Upper lobe of left lung (tissue), 6 donors: ENCODE measurements around the gene IDS. TPM values are rescaled to one million over a fixed set of nuclear protein-coding genes. Genes with fewer than 3 reads are reported as not detected.
"Not testable (repeated sequence)": the region's sequence is repeated elsewhere in the genome, so short reads cannot be mapped to it uniquely, and the experiment has no call there.

Experiments
- ATAC-seq, 2 donors: fragments of 200-7000 bp; cut with Tn5 transposase; one replicate each; pipeline ENCODE4 v1.9.1; 2022; ENCODE audit warnings: mild to moderate bottlenecking in 2 of 2, moderate library complexity in 2 of 2; ENCODE audit not compliant: low FRiP score in 2 of 2
- DNase-seq, 2 donors: peaks; one replicate each; pipeline ENCODE4 v3.0.0-alpha.2; 2019 to 2020
- H3K27ac ChIP-seq, 4 donors: fragments of 200-600 bp; sonication (generic); one replicate each; pipeline ENCODE4 v1.5.1; 2016 to 2019
- H3K27me3 ChIP-seq, 4 donors: fragments of 200-600 bp; sonication (generic); one replicate each; pipeline ENCODE4 v1.5.1; 2017 to 2019
- H3K36me3 ChIP-seq, 4 donors: fragments of 200-600 bp; sonication (generic); one replicate each; pipeline ENCODE4 v1.5.1; 2016 to 2019
- H3K4me1 ChIP-seq, 4 donors: fragments of 200-600 bp; sonication (generic); one replicate each; pipeline ENCODE4 v1.5.1; 2018 to 2019
- H3K4me3 ChIP-seq, 4 donors: fragments of 200-600 bp; sonication (generic); one replicate each; pipeline ENCODE4 v1.5.1; 2017 to 2019; ENCODE audit warnings: mild to moderate bottlenecking in 2 of 4, moderate library complexity in 1 of 4
- H3K9me3 ChIP-seq, 4 donors: fragments of 200-600 bp; sonication (generic); one replicate each; pipeline ENCODE4 v1.5.1; 2018 to 2019
- EP300 ChIP-seq, 4 donors: sonication (generic); formaldehyde crosslinking; IDR thresholded peaks; one replicate each; pipeline ENCODE4 v1.5.1; 2017; ENCODE audit warnings: antibody characterized with exemption in 4 of 4, control low read depth in 2 of 4
- POLR2A ChIP-seq, 4 donors: fragments of 450-650 bp; IDR thresholded peaks; one replicate each; pipeline ENCODE4 v1.5.1; 2016 to 2017; ENCODE audit warnings: antibody characterized with exemption in 4 of 4, mild to moderate bottlenecking in 2 of 4
- POLR2AphosphoS5 ChIP-seq, 2 donors: sonication (generic); formaldehyde crosslinking; IDR thresholded peaks; one replicate each; pipeline ENCODE4 v1.5.1; 2017; ENCODE audit warnings: antibody characterized with exemption in 2 of 2
- WGBS, 2 donors: methylation state at CpG; one replicate each; pipeline ENCODE4 v1.1.5; 2017 to 2018; 5-methylcytosine and 5-hydroxymethylcytosine counted together
- total RNA-seq, 6 donors: library from RNA; depleted of rRNA in 4 of 6; stranded (reverse); fragments of >200 nt in 4 of 6; gene quantifications; one replicate each; pipeline versions ENCODE4 v1.1.0 to v1.2.1, GENCODE V29; 2016 to 2021
- TF ChIP-seq, protein P1 (sequence below), 6 experiments: fragments of 450-650 bp in 4 of 6; fragments of 200-600 bp in 2 of 6; sonication (generic) in 2 of 6; IDR thresholded peaks; one replicate each; pipeline ENCODE4 v1.5.1; 2016 to 2019; ENCODE audit warnings: antibody characterized with exemption in 6 of 6
- donor health status: DM: no; HTN: no; CAD: no; lungs with moderate emphysema.
- donor health status: DM: no; HTN: yes; CAD: no; lungs with severe emphysema.

The IDS gene, protein sequence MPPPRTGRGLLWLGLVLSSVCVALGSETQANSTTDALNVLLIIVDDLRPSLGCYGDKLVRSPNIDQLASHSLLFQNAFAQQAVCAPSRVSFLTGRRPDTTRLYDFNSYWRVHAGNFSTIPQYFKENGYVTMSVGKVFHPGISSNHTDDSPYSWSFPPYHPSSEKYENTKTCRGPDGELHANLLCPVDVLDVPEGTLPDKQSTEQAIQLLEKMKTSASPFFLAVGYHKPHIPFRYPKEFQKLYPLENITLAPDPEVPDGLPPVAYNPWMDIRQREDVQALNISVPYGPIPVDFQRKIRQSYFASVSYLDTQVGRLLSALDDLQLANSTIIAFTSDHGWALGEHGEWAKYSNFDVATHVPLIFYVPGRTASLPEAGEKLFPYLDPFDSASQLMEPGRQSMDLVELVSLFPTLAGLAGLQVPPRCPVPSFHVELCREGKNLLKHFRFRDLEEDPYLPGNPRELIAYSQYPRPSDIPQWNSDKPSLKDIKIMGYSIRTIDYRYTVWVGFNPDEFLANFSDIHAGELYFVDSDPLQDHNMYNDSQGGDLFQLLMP
- 100 to 1,000 TPM in 3 of 6 donors, 10 to 100 TPM in 3; 77.5 to 130 (median 97.5) TPM for total RNA-seq

DNA sequence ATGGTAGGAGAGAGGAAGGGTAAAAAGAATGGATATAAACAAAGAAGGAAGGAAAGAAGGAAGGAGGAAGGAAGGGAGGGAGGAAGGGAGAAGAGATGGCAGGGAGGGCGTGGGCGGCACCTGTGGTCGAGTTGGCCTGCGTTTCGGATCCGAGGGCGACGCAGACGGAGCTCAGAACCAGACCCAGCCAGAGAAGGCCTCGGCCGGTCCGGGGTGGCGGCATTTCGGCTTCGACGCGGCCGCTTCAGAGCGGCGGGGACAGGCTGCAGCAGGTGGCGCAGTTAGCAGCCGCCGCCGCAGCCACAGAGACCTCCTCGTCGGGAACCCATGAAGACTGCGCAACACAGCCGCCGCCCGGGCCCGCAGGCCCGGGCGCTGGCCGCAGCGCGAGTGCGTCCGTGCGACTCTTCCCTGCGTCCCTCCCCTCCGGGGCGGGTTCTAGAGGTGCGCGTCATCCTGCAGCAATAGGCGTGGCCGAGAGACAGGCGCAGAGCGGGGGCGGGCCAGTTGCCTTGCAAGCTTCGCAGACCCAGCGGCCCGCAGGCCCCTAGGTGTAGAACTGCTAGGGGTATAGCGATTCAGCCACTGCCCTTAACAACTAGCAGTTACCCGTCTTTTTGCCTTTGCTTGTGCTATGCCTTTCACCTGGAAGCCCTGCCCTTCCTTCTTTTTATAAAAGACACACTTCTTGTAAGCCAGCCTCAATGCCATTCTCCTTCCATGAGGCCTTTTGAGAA lies at the start of gene IDS:
Gene IDS (minus strand): TSS at position 392 of the 737 bp plus-strand sequence. CDS start 169 bp downstream, at position 223.
- H3K36me3 ChIP-seq = peaks cover 0 to 19% (median 0%) of the 10 kb centered on the region in 4 donors
- H3K27ac ChIP-seq = peak within 1 kb of the TSS; percentile 87 to 93 (median 90)
- TF ChIP-seq POLR2A (IDR thresholded peaks at IDR 0.05) (peak; percentile 60 to 96 (median 86)), EP300 (IDR thresholded peaks at IDR 0.05) (no peak), POLR2AphosphoS5 (IDR thresholded peaks at IDR 0.05) (peak in 1 of 2 donors; percentile 82)
- TF ChIP-seq, protein P1, sequence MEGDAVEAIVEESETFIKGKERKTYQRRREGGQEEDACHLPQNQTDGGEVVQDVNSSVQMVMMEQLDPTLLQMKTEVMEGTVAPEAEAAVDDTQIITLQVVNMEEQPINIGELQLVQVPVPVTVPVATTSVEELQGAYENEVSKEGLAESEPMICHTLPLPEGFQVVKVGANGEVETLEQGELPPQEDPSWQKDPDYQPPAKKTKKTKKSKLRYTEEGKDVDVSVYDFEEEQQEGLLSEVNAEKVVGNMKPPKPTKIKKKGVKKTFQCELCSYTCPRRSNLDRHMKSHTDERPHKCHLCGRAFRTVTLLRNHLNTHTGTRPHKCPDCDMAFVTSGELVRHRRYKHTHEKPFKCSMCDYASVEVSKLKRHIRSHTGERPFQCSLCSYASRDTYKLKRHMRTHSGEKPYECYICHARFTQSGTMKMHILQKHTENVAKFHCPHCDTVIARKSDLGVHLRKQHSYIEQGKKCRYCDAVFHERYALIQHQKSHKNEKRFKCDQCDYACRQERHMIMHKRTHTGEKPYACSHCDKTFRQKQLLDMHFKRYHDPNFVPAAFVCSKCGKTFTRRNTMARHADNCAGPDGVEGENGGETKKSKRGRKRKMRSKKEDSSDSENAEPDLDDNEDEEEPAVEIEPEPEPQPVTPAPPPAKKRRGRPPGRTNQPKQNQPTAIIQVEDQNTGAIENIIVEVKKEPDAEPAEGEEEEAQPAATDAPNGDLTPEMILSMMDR (IDR thresholded peaks at IDR 0.05) = peak in 1 of 6 experiments; percentile 7
- peaks cover 0 to 7% (median 4%) of the 10 kb centered on the region in 4 donors for H3K4me1 ChIP-seq
- WGBS, 2 donors = 1 to 44% methylated on average over 15 to 44 of the region's 54 CpGs
- no peaks in the 10 kb centered on the region for H3K27me3 ChIP-seq
- H3K4me3 ChIP-seq = peak within 1 kb of the TSS; percentile 34 to 73 (median 65)
- peak; percentile 92 to 94 for DNase-seq
- peak; percentile 91 to 96 for ATAC-seq
- no peaks in the 10 kb centered on the region for H3K9me3 ChIP-seq

DNA sequence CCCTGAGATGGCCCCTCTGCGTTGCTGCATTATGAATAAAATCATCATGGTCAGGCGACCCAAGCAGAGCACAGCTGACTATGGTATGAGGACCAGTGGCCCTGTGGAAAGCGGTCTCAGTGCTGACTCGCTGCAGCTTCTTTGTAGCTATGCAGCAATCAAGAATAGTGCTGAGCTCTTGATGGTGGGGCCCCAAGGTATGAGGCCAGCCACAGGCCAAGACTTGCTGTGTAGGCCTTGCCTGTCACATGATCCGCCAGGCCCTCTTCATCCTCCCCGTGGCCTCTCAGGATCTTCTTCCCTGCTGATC lies 46.8 kb upstream of the IDS start:
- H3K9me3 ChIP-seq, H3K36me3 ChIP-seq, H3K4me3 ChIP-seq, ATAC-seq, H3K27ac ChIP-seq, H3K27me3 ChIP-seq, DNase-seq, H3K4me1 ChIP-seq: not testable (repeated sequence)
- 92% methylated on average over 2 of the region's 6 CpGs; no CpG with 5 or more reads in 1 of the 2 donors for WGBS, 2 donors

DNA sequence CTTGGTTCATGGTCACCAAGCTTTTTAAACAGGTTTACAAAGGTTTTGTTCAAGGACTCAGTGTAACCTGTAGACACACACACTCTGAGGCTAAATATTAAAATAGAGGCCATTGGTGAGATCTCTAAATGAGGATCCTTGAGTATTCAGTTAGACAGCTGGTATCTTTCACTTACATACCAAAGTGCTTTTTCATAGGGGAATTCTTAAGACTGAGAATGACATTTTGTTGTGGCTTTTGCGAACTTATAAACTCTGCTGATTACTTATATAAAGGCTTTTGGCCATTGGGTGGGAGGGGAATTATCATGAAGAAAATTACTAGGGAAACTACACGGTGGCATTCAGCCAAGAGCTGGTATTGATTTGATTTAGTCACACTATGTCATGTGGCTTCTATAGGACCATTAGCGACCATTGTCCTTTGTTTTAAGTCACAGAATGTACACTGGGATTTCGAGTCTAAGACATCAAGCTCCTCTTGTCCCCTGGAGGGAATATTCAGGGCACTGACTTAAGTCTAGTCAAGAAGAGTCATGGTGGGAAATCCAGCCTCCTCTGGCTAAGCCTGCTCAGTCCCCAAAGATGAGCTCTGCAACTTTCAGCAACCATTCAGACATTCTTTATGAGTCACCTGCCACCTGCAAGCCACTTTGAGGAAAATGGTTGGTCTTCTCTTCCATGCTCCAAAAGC lies 46.3 kb upstream of the IDS start:
- WGBS, 2 donors = no CpG with 5 or more reads among the region's 4 CpGs
- H3K4me1 ChIP-seq, H3K27ac ChIP-seq, H3K4me3 ChIP-seq, ATAC-seq, H3K36me3 ChIP-seq, H3K27me3 ChIP-seq, H3K9me3 ChIP-seq, DNase-seq: not testable (repeated sequence)

DNA sequence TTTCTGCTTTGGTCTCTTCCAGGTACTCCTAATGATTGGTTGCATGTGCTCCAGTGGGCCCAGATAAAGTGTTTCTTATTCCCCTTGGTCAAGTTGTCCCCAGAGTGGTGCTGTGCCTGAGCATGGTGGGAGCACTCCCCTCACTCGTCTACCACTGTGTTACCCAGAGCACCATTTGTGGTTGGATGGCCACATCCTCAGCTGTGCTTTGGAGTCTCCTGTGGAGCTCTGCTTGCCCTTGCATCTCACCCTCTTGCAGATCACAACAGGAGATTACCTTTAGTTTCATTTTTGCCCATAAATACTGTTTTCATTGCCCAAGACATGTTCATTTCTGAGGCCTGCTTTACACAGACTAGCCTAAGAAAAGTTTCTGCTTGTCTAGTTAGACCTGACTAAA lies 45.3 kb upstream of the IDS start:
- not testable (repeated sequence) for H3K4me3 ChIP-seq, DNase-seq, H3K36me3 ChIP-seq, H3K9me3 ChIP-seq, ATAC-seq, H3K27me3 ChIP-seq, H3K4me1 ChIP-seq, H3K27ac ChIP-seq
- 67 to 100% methylated on average over 1 of the region's 1 CpG for WGBS, 2 donors

DNA sequence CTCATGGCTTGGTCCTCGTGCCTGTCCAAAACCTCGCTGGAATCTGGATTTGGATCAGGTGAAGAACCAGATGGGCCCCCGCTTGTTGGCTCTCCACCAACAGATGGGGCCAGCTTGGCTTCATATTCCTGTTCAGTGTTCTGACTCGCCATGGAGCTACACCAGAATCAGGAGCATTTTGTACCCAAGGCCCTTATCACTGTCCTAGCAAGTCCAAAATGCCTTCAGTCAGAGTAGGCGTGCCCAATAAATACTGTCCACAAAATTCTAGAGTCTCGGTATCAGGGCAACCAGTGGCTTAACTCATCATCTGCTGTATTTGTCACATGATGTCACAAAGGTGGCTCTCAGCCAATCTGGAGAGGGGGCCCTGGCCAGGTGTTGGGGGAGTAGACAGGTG lies 44.6 kb upstream of the IDS start, which contains the start of gene HSFX3:
Gene HSFX3 (minus strand): TSS at position 224 of the 400 bp plus-strand sequence. CDS start 72 bp downstream, at position 152.
- ATAC-seq, H3K9me3 ChIP-seq, H3K27me3 ChIP-seq, H3K4me1 ChIP-seq, H3K4me3 ChIP-seq, H3K36me3 ChIP-seq, DNase-seq, H3K27ac ChIP-seq: not testable (repeated sequence)
- 100% methylated on average over 1 of the region's 6 CpGs; no CpG with 5 or more reads in 1 of the 2 donors for WGBS, 2 donors

DNA sequence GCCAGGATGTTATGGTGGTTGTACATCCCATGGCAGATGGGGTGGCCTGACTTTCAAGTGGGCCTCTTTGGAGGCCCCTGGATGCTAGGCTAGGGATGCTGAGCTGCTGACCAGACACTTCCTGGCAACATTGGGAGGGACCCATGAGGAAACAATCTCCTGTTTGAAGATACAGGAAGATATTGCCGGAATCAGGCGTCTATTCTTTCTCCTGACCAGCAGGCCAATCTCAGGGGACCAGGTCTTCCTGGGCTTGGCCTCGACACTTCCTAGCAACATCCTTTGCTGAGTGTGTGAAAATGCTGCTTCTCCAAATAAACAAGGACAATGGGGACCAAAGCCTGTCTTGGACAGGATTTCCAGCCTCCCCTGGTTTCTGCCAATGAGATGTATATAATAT lies 42.7 kb upstream of the IDS start:
- H3K4me3 ChIP-seq, ATAC-seq, H3K27ac ChIP-seq, H3K4me1 ChIP-seq, H3K27me3 ChIP-seq, DNase-seq, H3K36me3 ChIP-seq, H3K9me3 ChIP-seq: not testable (repeated sequence)
- WGBS, 2 donors = 40% methylated on average over 1 of the region's 3 CpGs; no CpG with 5 or more reads in 1 of the 2 donors

DNA sequence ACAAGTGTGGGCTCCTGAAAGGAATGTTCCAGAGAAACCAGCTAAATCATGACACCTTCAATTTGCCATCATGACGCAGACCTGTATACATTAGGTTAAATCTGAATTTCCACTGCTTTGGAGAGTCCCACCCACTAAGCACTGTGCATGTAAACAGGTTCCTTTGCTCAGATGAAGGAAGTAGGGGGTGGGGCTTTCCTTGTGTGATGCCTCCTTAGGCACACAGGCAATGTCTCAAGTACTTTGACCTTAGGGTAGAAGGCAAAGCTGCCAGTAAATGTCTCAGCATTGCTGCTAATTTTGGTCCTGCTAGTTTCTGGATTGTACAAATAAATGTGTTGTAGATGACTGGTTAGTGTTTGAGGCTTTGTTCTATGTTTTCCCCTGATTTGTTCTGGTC lies 41.9 kb upstream of the IDS start:
- not testable (repeated sequence) for DNase-seq, H3K4me1 ChIP-seq, ATAC-seq, H3K4me3 ChIP-seq, H3K27me3 ChIP-seq, H3K36me3 ChIP-seq, H3K9me3 ChIP-seq, H3K27ac ChIP-seq
- WGBS, 2 donors = 71 to 83% methylated on average over 1 of the region's 1 CpG

DNA sequence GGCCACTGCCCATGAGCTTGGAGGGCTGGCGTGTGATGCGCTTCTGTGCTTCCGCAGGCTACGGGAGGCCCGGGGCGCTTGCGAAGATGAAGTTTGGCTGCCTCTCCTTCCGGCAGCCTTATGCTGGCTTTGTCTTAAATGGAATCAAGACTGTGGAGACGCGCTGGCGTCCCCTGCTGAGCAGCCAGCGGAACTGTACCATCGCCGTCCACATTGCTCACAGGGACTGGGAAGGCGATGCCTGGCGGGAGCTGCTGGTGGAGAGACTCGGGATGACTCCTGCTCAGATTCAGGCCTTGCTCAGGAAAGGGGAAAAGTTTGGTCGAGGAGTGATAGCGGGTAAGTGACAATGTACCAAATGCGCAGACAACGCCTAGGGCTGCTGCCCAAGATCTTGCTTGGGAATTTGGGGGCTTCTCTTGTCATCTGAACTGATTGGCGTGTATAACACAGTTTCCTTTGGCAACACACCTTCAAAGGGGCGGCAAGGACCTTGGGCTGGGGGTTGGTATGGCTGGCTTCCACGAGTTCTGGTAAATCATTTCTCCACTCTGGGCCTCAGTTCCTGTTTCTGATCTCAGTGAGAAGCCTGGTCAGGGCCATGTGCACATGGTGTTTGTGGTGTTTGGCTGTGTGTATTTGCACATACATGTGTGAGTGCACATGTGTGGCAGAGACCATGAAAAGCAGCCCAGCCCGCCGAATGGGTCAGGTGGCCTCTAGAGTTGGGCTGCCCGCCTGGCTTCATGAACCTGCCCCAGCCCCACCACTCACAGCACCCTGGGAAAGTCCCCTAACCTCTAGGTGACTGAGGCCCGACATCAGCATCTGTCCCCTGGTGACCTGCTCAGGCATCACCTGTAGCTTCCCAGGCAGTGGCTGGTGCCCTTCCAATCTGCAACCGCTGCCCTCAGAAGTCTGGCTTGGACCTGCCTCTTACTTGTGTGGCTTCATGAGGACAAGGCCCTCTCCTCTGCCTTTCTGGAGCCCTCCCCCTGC lies 40.7 kb upstream of the IDS start:
- not testable (repeated sequence) for H3K27ac ChIP-seq, H3K4me3 ChIP-seq, ATAC-seq, DNase-seq, H3K27me3 ChIP-seq, H3K9me3 ChIP-seq, H3K36me3 ChIP-seq, H3K4me1 ChIP-seq
- WGBS, 2 donors = 76 to 86% methylated on average over 10 to 20 of the region's 29 CpGs
